Panc1 (cell line): ENCODE results near the gene DUSP8.
"Not testable (repeated sequence)": the region's sequence is repeated elsewhere in the genome, so short reads cannot be mapped to it uniquely, and the experiment has no call there.

Experiments
- POLR2AphosphoS5 ChIP-seq: IDR thresholded peaks from 2 replicates; pipeline ENCODE4 v1.6.1; 2012; ENCODE audit warnings: mild to moderate bottlenecking, low read depth, low read length, moderate library complexity
- TF ChIP-seq, protein P1 (sequence below): fragments of 450-650 bp; IDR thresholded peaks from 2 replicates; pipeline ENCODE4 v1.5.1; 2017; ENCODE audit warnings: mild to moderate bottlenecking

DNA sequence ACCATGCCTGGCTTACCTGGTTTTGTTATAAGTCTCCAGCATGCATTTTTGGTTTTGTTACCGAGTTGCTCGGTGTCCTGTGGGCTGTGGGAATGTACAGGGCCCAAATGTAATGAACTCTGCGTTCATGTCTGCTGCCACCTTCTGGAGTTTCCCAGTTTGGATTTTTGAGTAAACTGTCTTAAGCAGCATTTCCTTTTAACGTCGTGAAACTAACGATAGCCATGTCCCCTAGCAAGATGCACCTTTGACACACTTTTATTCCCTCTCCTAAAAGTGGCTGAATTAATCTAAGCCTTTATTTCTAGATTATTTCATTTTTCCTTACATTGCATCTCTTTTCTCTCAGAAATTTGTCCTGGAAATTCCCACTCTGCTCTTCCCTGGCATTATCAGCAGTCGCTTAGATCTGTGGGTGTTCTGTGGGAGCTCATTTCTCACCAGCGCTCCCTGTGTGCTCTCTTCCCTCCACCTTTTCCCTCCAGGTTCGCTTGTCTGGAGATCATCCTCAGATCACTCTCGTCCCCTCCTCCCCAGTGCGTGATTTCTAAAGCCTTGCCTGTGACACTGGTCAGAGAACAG is 24.0 kb upstream of the DUSP8 start:
- TF ChIP-seq, protein P1, sequence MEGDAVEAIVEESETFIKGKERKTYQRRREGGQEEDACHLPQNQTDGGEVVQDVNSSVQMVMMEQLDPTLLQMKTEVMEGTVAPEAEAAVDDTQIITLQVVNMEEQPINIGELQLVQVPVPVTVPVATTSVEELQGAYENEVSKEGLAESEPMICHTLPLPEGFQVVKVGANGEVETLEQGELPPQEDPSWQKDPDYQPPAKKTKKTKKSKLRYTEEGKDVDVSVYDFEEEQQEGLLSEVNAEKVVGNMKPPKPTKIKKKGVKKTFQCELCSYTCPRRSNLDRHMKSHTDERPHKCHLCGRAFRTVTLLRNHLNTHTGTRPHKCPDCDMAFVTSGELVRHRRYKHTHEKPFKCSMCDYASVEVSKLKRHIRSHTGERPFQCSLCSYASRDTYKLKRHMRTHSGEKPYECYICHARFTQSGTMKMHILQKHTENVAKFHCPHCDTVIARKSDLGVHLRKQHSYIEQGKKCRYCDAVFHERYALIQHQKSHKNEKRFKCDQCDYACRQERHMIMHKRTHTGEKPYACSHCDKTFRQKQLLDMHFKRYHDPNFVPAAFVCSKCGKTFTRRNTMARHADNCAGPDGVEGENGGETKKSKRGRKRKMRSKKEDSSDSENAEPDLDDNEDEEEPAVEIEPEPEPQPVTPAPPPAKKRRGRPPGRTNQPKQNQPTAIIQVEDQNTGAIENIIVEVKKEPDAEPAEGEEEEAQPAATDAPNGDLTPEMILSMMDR = not testable (repeated sequence)
- not testable (repeated sequence) for TF ChIP-seq POLR2AphosphoS5
